Subcutaneous adipose tissue (tissue), 4 donors: Measurements from ENCODE around the gene SRSF2. TPM values are rescaled to one million over a fixed set of nuclear protein-coding genes. Genes with fewer than 3 reads are reported as not detected.

ENCODE experiments used
- total RNA-seq, 4 donors: library from RNA; depleted of rRNA; stranded (reverse); fragments of >200 nt; gene quantifications; one replicate each; pipeline ENCODE4 v1.1.0, GENCODE V29; 2016
- TF ChIP-seq, protein P1 (sequence below): fragments of 450-650 bp; IDR thresholded peaks from one replicate; pipeline ENCODE4 v1.5.1; 2016; ENCODE audit warnings: low read depth, mild to moderate bottlenecking, control low read depth, antibody characterized with exemption, moderate library complexity

Gene SRSF2
- total RNA-seq, 4 donors from 2014 or later, result 126 to 238 (median 159) TPM

DNA sequence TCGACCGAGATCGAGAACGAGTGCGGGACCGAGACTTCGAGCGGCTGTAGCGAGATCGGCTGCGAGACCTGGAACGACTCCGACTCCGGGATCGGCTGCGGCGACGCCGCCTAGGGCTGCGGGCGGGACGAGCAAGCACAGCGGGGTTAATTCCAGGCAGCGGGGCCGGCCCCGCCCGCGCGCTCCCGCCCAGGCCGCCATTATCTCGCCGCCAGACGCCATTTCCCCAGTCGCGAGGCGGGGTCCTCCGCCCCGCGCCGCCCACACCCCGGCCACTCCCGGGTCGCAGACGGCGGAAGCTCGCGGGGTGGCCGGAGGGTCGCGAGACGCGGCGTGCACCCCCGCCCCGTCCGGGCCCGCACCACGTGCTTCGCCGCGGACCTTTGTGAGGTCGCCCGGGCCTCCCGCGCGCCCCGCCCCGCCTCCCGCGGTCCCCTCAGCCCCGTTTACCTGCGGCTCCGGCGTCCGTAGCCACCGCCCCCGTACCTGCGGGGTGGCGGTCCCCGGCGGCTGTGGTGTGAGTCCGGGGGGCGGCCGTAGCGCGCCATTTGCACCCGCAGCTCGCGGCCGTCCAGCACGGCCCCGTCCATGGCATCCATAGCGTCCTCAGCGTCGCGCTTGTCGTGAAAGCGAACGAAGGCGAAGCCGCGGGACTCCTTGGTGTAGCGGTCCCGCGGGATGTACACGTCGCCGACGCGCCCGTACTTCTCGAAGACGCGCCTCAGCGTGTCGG is 616 bp downstream of the SRSF2 start:
- TF ChIP-seq, protein P1, sequence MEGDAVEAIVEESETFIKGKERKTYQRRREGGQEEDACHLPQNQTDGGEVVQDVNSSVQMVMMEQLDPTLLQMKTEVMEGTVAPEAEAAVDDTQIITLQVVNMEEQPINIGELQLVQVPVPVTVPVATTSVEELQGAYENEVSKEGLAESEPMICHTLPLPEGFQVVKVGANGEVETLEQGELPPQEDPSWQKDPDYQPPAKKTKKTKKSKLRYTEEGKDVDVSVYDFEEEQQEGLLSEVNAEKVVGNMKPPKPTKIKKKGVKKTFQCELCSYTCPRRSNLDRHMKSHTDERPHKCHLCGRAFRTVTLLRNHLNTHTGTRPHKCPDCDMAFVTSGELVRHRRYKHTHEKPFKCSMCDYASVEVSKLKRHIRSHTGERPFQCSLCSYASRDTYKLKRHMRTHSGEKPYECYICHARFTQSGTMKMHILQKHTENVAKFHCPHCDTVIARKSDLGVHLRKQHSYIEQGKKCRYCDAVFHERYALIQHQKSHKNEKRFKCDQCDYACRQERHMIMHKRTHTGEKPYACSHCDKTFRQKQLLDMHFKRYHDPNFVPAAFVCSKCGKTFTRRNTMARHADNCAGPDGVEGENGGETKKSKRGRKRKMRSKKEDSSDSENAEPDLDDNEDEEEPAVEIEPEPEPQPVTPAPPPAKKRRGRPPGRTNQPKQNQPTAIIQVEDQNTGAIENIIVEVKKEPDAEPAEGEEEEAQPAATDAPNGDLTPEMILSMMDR, result no peak

DNA sequence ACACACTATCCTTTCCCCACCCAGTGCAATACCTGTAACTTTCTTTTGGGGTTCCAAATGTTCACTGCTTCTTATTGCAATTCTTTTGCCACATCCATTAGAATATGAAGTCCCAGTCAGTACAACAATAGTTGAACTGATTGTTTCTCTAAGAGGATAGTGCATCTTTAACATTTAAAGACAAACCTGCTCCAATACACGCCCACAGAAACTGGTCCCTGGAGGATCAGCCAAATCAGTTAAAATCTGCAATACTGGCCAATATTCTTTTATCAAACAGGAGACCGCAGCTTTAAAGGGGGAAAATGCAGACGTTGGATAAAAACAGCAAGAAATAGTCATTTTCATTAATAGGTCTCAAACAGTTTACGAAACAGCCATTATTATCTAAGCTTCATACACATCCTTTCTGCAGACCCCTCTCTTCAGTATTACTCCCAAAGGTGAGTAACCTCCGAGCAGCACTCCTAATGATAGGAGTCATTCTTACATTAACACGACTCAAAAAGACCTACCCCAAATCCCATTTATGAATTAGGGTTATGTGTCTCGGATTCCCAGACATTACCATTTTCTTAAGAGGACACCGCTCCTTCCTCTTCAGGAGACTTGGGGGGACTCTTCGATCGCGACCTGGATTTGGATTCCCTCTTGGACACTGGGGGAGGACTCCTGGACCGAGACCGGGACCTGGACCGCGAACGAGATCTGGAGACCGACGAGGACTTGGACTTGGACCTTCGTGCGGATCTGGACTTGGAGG is 1.4 kb downstream of the SRSF2 start:
- TF ChIP-seq, protein P1, result no peak

DNA sequence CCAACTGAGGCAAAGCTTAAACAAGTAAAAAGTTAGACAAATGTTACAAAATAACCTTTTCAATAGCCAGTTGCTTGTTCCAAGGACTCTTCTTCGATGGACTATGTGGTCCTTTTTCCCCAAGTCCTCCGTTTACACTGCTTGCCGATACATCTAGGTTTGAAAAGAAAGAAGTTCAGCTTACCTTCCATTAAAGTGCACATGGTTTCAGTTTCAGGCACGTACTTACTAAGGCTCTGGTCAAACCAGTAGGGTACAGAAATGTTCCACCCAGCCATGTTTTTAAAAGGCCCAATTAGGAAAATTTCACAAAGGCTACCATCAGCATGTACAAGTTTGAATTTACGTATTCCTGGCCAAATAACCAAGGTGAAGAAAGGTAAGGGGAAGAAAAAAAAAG is 2.1 kb downstream of the SRSF2 start:
- TF ChIP-seq, protein P1, result no peak

DNA sequence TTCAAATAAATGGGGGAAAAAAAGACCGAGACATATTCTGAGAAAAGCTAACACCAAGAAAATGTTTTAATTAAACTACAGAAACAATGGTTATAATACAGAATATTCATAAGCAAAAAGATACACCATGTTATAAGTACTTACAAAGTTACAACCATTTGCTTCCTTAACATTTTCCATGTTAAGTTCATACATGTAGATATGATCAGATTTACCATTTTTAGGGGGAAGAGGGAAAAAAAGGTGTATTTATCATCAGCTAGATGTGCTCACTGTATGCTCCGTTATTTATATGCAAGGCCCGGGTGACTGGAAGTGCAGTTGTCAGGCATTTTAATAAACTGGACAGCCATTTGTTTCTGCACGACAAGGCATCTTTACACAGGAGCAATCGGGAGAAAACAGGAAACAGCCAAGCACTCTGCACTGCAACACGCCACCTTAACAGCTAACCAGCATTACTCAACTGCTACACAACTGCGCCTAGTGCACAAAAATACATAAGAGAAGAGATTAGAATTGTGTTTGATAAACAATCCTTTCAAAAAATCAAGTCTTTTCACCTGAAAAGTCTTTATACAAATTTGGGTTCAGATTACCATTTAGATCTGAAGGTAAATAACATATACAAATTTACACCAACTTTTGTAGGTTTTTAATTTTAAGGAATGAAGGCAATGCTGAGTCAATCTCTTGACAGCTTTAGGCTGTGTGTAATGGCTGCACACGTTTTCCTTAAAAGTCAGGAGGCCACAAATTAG is 2.9 kb downstream of the SRSF2 start:
- TF ChIP-seq, protein P1, result no peak

DNA sequence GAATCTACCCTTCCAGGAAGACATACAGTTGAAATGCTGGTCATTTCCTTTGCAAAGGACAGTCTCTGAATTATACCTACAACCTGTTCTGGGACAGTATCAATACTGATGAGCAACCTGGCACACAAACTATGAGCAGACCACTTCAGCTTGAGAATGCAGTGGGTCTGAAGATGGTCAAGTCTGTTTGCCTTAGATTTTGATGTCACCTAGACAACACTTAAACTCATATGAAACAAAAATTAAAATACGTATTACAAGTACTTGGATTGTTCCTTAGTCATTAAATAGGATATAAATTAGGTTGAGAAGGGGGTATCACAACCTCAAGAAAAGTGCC is 3.5 kb downstream of the SRSF2 start:
- TF ChIP-seq, protein P1, result no peak

DNA sequence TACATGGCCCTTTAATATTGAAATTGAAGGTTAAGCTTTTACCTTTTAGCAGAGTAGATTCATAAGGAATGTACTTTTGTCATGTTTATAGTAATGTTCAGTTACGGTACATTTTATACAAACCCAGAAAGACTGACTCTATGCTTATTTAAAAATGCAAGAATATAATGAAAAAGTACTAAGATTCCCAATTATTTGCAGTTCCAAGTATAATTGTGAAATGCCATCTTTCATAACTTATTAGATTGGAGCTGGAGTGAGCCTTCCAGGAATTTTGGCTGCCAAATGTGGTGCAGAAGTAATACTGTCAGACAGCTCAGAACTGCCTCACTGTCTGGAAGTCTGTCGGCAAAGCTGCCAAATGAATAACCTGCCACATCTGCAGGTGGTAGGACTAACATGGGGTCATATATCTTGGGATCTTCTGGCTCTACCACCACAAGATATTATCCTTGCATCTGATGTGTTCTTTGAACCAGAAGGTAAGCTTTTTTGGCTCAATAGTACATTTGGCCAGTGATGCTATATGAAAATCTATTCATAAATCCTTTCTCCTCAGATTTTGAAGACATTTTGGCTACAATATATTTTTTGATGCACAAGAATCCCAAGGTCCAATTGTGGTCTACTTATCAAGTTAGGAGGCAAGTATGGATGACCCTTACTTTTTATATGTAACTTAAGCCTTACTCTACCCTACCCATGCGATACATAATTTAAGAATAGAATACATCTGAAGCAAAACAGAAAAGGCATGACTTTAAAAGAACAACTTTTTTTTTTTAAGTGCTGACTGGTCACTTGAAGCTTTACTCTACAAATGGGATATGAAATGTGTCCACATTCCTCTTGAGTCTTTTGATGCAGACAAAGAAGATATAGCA is 4.2 kb downstream of the SRSF2 start:
- TF ChIP-seq, protein P1, result no peak
